GM12878 (cell line): ENCODE measurements around the gene RAD9A. TPM values are rescaled to one million over a fixed set of nuclear protein-coding genes. Genes with fewer than 3 reads are reported as not detected.

Experiments used
- ATAC-seq: fragments of 200-7000 bp; cut with Tn5 transposase; 3 replicates; pipeline ENCODE4 v1.9.1; 2020; ENCODE audit warnings: mild to moderate bottlenecking, moderate library complexity
- BruUV-seq: library from RNA; stranded (reverse); fragments of 400-500 nt; replicated peaks from 2 replicates; lab custom pipeline; 2021; lab: Mats Ljungman, UMichigan
- CTCF ChIA-PET: fragments of 300-600 bp; sonication (Branson Sonifier 250); formaldehyde crosslinking; extraction: SDS; loops from one replicate; lab custom pipeline; 2021; ENCODE audit warnings: inconsistent platforms; lab: Yijun Ruan, JAX
- POLR2A ChIA-PET: fragments of 350-600 bp; formaldehyde crosslinking; extraction: SDS; loops from one replicate; lab custom pipeline; 2021; ENCODE audit warnings: inconsistent platforms; lab: Charles Lee
- RAD21 ChIA-PET: fragments of 300-600 bp; sonication (Branson Sonifier 250); formaldehyde crosslinking; loops from one replicate; lab custom pipeline; 2023; ENCODE audit warnings: antibody characterized with exemption; ENCODE audit not compliant: unreplicated experiment; lab: Charles Lee
- SMC1A ChIA-PET: fragments of 300-600 bp; sonication (Branson Sonifier 250); formaldehyde crosslinking; loops from one replicate; lab custom pipeline; 2023; ENCODE audit not compliant: unreplicated experiment, uncharacterized antibody; lab: Charles Lee
- DNase-seq: peaks from one replicate; pipeline ENCODE4 v3.0.0-alpha.2; 2011; ENCODE audit warnings: low read depth, low spot score
- FAIRE-seq: peaks from 3 replicates; lab custom pipeline; 2011; peaks lifted over from hg19 to GRCh38; lab: Jason Lieb, UNC
- H2AFZ ChIP-seq: 2 replicates; pipeline ENCODE4 v1.6.0; 2011; ENCODE audit warnings: low read depth, low read length, control low read depth; ENCODE audit not compliant: control insufficient read depth
- H3K27ac ChIP-seq: 2 replicates; pipeline ENCODE4 v1.5.1; 2011; ENCODE audit warnings: control low read depth; ENCODE audit not compliant: control insufficient read depth, insufficient read depth
- H3K27me3 ChIP-seq, 2 experiments: replicated peaks in 1 of 2; 2 replicates each; pipeline versions ENCODE4 v1.6.0 to v1.6.1; 2011; ENCODE audit warnings: low read length in 1 of 2; ENCODE audit not compliant: control insufficient read depth in 2 of 2, insufficient read depth in 2 of 2
- H3K36me3 ChIP-seq, 2 experiments: 2 replicates each; pipeline ENCODE4 v1.5.1; 2011; ENCODE audit warnings: low read length in 1 of 2; ENCODE audit not compliant: control insufficient read depth in 2 of 2, insufficient read depth in 2 of 2
- H3K4me1 ChIP-seq: 2 replicates; pipeline ENCODE4 v1.6.1; 2011; ENCODE audit warnings: mild to moderate bottlenecking, low read length, moderate library complexity, mixed read lengths; ENCODE audit not compliant: control insufficient read depth, insufficient read depth
- H3K4me2 ChIP-seq: 2 replicates; pipeline ENCODE4 v1.6.0; 2011; ENCODE audit warnings: control low read depth; ENCODE audit not compliant: control insufficient read depth, insufficient read depth
- H3K4me3 ChIP-seq: fragments of 200-600 bp; sonication (generic); 2 replicates; pipeline ENCODE4 v1.5.1; 2016
- H3K79me2 ChIP-seq: 2 replicates; pipeline ENCODE4 v1.6.0; 2011; ENCODE audit warnings: low read length; ENCODE audit not compliant: control insufficient read depth, insufficient read depth
- H3K9ac ChIP-seq: 2 replicates; pipeline ENCODE4 v1.8.0; 2011; ENCODE audit warnings: low read length, control low read depth, mixed read lengths; ENCODE audit not compliant: control insufficient read depth, insufficient read depth
- H3K9me3 ChIP-seq: replicated peaks from 3 replicates; pipeline ENCODE4 v1.5.1; 2011; ENCODE audit warnings: mild to moderate bottlenecking, low read length; ENCODE audit not compliant: control insufficient read depth, insufficient read depth
- H4K20me1 ChIP-seq: 2 replicates; pipeline ENCODE4 v1.6.0; 2011; ENCODE audit not compliant: control insufficient read depth, insufficient read depth
- POLR2A ChIP-seq: IDR thresholded peaks from 2 replicates; pipeline ENCODE4 v1.6.1; 2011; ENCODE audit warnings: low read depth, mild to moderate bottlenecking, low read length
- POLR2AphosphoS5 ChIP-seq: IDR thresholded peaks from 2 replicates; pipeline ENCODE4 v1.6.1; 2011; ENCODE audit warnings: mild to moderate bottlenecking, low read length, inconsistent platforms
- SUPT20H ChIP-seq: IDR thresholded peaks from 2 replicates; pipeline ENCODE4 v1.6.1; 2011; ENCODE audit warnings: low read depth, mild to moderate bottlenecking, low read length, moderate library complexity, borderline replicate concordance; ENCODE audit not compliant: control insufficient read depth
- WGBS: methylation state at CpG from one replicate; pipeline ENCODE4 v1.1.6; 2016; ENCODE audit warnings: low lambda C conversion rate; ENCODE audit not compliant: insufficient replicate concordance, insufficient coverage; ENCODE audit errors: missing lambda C conversion rate; 5-methylcytosine and 5-hydroxymethylcytosine counted together
- in situ Hi-C: fragments of 300-500 bp; cut with MboI; formaldehyde crosslinking; loops from 9 replicates; pipeline ENCODE4 v1.14.3; 2018; ENCODE audit warnings: mixed read lengths
- intact Hi-C: fragments of 100-400 bp; cut with micrococcal nuclease; formaldehyde crosslinking; loops from one replicate; pipeline ENCODE4 v1.14.2; 2022; ENCODE audit not compliant: unreplicated experiment
- polyA plus RNA-seq, 11 experiments: library from polyadenylated mRNA; depleted of rRNA in 4 of 11; unstranded in 6 of 11; stranded (reverse) in 5 of 11; fragments of >200 nt; fragmentation: Nextera tagmentation in 4 of 11; fragmentation: Illumina TruSeq in 1 of 11; extraction: Ambion mirVana in 4 of 11; extraction: Trizol in 1 of 11; gene quantifications; 1 replicate in 1 of 11; 2 replicates in 10 of 11; pipeline versions ENCODE4 v1.2.1 to v1.2.3, GENCODE V29; 2011 to 2016; ENCODE audit warnings: inconsistent platforms in 2 of 11, missing spikeins in 2 of 11, low read depth in 1 of 11
- total RNA-seq, 4 experiments: library from RNA; depleted of rRNA in 3 of 4; stranded (reverse); fragments of >200 nt in 3 of 4; fragmentation: Illumina TruSeq in 1 of 4; extraction: Trizol in 1 of 4; gene quantifications; 2 replicates each; pipeline versions ENCODE4 v1.2.1 to v1.2.3, GENCODE V29; 2013 to 2021

RAD9A gene
- total and polyA plus RNA-seq, 10 of the 15 experiments (the other 5 are each of a cell fraction or from before 2014, with no cell fraction given), result 1.1 to 36.2 (median 19.8) TPM

- Histone ChIP-seq H2AFZ (no peak overlapping the region), H3K79me2 (peaks cover 44% of the 10 kb centered on the region), H4K20me1 (no peaks in the 10 kb centered on the region; the same call in 1 of the 2 replicates), H3K4me3 (no peak overlapping the region), H3K36me3 (peaks cover 23 to 29% of the 10 kb centered on the region in 2 experiments), H3K4me1 (peaks cover 30% of the 10 kb centered on the region), H3K27ac (no peak overlapping the region), H3K9ac (no peak overlapping the region), H3K27me3 (no peaks in the 10 kb centered on the region), H3K9me3 (no peaks in the 10 kb centered on the region; the same call in 2 of the 3 replicates), H3K4me2 (peak overlapping the region; percentile 44; the same call in 1 of the 2 replicates)
- ChIA-PET SMC1A (interaction anchor here (1.3 kb wide), 1 partner anchor 30 kb away, joined by 3 read pairs; the partner anchor contains the start of gene RPS6KB2), CTCF (no interaction called here), RAD21 (interaction anchor here (3.5 kb wide), 1 partner anchor 68 kb away, joined by 72 read pairs; the partner anchor contains the start of gene TMEM134), POLR2A (interaction anchor here (1.0 to 7.3 kb wide), 2 partner anchors 29 to 87 kb away, joined by 3 to 112 read pairs; partner anchors contain the start of genes AIP and RPS6KB2)
- ATAC-seq (no peak), DNase-seq (no peak), FAIRE-seq (no peak)
- in situ Hi-C loops, result no loop called here
- WGBS, result 92% methylated on average over 31 of the region's 31 CpGs
- intact Hi-C loops, result no loop called here
- BruUV-seq, result no TSS peak
- TF ChIP-seq POLR2A, result peak; percentile 53; the same call in 1 of the 2 replicates
- TF ChIP-seq SUPT20H, result no peak
- TF ChIP-seq POLR2AphosphoS5, result 0 out of 2 replicates have a peak, but pooled peaks have one; percentile 1
These were observed 7.1 kb downstream of the RAD9A start for GRCh38 chr11:67398661-67399563.
